A204.1 (cell line): ENCODE results near the gene GABRR1.
"Not testable (repeated sequence)": the region's sequence is repeated elsewhere in the genome, so short reads cannot be mapped to it uniquely, and the experiment has no call there.

Experiments used
- FAIRE-seq: peaks from 2 replicates; lab custom pipeline; 2012; peaks lifted over from hg19 to GRCh38; lab: Jason Lieb, UNC

Gene GABRR1

GRCh38 chr6:89154131-89154530 lies 63.0 kb downstream of the GABRR1 start:
- peak; percentile 61 for FAIRE-seq

GRCh38 chr6:89148016-89148750 lies 69.0 kb downstream of the GABRR1 start:
- FAIRE-seq: no peak

DNA sequence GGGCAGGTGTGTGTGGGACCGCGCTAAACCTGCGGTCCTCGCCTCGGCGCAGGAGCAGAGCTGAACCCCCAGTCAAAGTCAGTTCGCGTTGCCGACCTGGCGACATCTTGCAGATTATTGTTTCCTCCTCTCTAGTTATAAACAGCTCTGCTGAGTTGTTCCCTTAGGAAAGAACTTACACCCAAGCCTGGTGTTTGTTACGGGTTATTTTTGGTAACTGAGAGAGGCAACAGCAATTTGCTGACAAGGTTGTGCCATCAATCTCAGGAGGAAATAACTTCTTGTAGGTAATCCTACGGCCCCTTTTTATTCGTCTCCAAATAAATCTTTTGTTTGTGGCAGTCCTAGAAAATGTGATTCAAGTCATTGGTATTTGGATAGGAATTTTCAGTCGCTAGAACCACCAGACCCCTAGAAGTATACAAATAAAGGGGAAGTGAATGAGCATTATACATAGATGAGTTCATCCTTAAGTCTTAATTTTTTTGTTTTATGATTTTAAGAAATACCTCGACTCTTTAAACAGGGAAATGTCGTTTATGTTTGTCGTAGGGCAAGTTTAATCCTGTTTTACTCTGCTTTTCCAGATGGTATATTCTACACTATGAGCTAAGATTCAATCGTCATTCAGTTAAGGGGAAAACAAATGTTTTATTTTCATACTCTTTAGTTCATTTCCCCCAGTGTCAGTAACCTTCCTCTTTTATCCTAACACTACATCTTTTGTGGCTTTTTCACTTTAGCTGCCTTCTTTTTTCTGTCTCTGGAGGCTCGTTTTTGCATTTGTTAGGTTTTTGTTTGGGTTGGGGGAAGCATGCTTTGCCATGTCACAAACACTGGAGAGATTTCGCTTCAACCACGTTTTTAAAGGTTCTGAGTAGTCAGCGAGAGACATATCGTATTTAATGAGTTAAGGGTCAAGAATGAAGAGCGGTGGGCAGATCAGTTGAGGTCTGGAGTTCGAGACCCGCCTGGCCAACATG lies 70.1 kb downstream of the GABRR1 start:
- peak; percentile 44 for FAIRE-seq

DNA sequence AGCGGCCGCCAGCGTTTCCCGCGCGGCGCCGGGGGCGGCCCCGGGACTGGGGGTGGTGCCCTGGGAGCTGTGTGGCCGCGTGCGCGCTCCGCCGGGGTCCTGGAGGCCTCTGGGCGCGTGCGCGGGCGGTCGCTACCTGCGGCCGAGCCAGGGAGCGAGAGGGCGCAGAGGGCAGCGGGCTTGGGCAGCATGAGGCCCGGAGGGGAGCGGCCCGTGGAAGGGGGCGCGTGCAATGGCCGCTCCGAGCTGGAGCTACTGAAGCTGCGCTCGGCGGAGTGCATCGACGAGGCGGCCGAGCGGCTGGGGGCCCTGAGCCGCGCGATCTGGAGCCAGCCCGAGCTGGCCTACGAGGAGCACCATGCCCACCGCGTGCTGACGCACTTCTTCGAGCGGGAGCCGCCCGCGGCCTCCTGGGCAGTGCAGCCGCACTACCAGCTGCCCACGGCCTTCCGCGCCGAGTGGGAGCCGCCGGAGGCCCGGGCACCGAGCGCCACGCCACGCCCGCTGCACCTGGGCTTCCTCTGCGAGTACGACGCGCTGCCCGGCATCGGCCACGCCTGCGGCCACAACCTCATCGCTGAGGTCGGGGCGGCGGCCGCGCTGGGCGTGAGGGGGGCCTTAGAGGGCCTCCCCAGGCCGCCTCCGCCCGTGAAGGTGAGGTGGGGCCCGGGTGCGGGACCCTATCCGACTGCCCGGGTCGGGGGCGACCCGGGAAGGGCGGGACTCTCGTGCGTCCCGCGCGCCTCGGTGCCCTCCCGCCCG lies 71.0 kb downstream of the GABRR1 start, which contains the start of gene PM20D2:
Gene PM20D2, plus strand, starts transcription at position 100 of the 762 bp plus-strand sequence. Its CDS starts 90 bp downstream, at position 190.
- FAIRE-seq: no peak

DNA sequence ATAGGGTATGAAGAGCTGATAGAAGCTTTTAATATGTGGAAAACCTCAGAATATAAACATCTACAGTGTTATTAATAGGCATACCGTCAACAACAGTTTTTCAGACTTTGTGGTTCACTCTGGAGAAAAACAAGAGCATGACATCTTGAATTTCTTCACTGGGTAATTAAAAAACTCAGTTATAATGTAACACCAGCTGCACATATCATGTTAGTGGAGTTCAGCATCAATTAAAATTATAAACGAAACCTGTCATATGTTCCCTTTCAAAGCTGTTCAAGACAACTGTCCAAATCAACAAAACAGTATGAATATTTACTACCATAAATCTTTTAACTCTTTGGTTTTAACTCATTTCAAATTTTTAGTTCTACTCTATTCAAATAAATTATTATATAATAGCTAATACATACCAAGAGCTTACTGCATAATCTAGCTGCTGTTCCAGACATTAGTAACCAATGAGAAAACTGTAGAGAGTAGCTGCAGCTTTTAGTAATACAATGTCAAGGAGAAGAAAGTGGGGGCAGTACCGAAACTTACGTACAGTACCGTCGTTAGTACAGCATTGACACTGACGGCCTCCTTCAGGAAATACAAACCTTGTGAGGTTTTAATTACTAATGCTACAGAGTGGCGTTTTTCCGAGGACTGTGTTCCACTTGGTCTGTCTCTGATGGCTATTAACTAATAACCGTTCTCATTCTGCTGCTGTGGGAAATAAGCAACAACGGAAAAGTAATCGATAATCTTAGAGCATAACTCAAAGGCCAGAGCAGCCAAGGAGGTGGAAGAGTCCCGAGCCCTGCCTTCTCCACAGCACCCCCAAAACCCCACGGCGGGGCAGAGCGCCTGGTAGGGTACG lies 71.8 kb downstream of the GABRR1 start:
- FAIRE-seq: peak; percentile 62

GRCh38 chr6:89144354-89144906 lies 72.7 kb downstream of the GABRR1 start:
- no peak for FAIRE-seq

- no peak for FAIRE-seq
These were observed 76.6 kb downstream of the GABRR1 start for GRCh38 chr6:89140347-89141156.

- no peak for FAIRE-seq
These were observed 77.4 kb downstream of the GABRR1 start for GRCh38 chr6:89139509-89140346.

- no peak for FAIRE-seq
These were observed 79.0 kb downstream of the GABRR1 start for GRCh38 chr6:89138173-89138572.

DNA sequence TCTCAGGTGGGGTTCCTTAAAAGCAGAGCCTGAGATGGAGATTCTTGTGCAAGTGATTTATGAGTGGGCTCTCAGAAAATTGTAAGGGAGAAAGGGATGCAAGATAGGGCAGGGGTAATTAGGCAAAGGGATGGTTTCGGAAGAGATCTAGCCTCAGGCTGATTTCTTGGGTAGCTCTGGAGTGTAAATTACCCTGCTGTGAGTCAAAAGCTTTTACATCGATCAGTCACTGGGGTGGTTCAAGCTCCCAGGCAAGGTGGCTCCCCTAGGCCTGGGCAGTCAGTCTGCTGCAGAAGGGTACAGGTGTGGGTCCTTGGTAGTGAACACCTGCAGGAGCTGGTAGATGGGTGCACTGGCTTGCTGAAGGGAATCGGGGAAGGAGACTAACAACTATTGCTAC lies 82.4 kb downstream of the GABRR1 start:
- no peak for FAIRE-seq

DNA sequence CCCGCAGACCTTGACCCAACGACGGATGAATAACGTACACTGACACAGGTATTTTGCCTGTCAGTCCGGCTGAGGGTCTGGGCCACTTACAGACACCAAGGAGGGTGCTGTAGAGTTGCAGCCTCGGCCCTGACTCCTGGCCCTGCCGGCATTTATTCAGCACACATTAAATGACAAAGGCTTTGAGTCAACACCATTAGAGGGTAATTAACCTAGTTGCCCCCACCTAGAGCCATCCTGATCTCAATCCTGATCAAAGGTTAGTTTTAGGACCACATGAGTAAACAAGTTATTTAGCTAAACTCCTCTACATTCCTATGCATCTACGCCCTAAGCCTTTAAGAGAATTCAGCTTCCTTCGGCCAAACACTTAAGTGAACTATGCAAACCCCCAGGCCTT lies 83.2 kb downstream of the GABRR1 start:
- no peak for FAIRE-seq

GRCh38 chr6:89132057-89132456 lies 85.1 kb downstream of the GABRR1 start:
- FAIRE-seq: no peak

- no peak for FAIRE-seq
These were observed 85.6 kb downstream of the GABRR1 start for GRCh38 chr6:89131599-89131998.

DNA sequence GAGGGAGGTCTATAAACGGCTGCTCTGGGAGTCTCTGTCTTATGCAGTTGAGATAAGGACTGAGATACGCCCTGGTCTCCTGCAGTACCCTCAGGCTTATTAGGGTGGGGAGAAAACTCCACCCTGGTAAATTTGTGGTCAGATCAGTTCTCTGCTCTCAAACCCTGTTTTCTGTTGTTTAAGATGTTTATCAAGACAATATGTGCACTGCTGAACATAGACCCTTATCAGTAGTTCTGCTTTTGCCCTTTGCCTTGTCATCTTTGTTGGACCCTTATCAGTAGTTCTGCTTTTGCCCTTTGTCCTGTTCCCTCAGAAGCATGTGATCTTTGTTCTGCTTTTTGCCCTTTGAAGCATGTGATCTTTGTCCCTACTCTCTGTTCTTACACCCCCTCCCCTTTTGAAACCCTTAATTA lies 88.9 kb downstream of the GABRR1 start:
- not testable (repeated sequence) for FAIRE-seq
